ENCODE data around the gene CHCHD10. TPM values are rescaled to one million over a fixed set of nuclear protein-coding genes. Genes with fewer than 3 reads are reported as not detected.
A peak's percentile ranks its signal among the peaks of the same experiment; 100 is the strongest.

CHCHD10 gene
- total and polyA plus RNA-seq, 10 of the 15 experiments (the other 5 are each of a cell fraction or from before 2014, with no cell fraction given), result 13.2 to 241 (median 128) TPM

DNA sequence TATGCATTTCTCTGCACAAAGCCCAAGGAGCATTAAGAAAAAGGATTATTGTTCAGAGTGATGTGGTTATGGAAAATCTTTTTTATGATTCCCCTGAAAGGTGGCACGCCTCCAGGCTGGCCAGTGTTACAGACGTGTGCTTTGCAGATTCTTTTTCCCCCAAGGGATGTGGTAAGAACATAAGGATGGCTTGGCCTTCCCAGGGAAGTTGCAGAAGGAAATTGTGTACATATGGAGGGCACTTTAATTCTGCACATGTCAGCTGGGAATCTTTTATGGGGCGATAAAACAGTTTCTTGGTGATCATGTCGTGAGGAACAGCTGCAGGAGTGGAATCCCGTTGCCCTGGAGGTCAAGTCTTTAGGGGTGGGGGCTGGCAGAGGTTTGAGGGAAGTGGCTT is 28.7 kb upstream of the CHCHD10 start:
- in situ Hi-C loops (cut with MboI) (no loop called here), intact Hi-C loops (cut with micrococcal nuclease; ENCODE audit: unreplicated experiment) (no loop called here)
- TF ChIP-seq NFIC (IDR thresholded peaks at IDR 0.05; ENCODE audit: low read depth, low read length) (no peak), HDGF (IDR thresholded peaks at IDR 0.05) (no peak), CEBPZ (IDR thresholded peaks at IDR 0.05; ENCODE audit: low read depth, low read length) (no peak), MTA3 (IDR thresholded peaks at IDR 0.05; ENCODE audit: borderline replicate concordance, low read length) (no peak), STAT1 (conservative IDR thresholded peaks at IDR 0.05) (no peak), CBX3 (IDR thresholded peaks at IDR 0.05; ENCODE audit: borderline replicate concordance, low read depth) (no peak)
- CTCF ChIA-PET, result no interaction called here
- H3K4me2 ChIP-seq (ENCODE audit: control insufficient read depth, insufficient read depth), result no peak overlapping the region
- H3K4me1 ChIP-seq (ENCODE audit: control insufficient read depth, insufficient read depth, low read length), result peaks cover 38% of the 10 kb centered on the region
- POLR2A ChIA-PET, result interaction anchor here (0.6 kb wide), 1 partner anchor 47 kb away, joined by 3 read pairs; no protein-coding TSS in a partner anchor
- no peak for ATAC-seq
- no peaks in the 10 kb centered on the region for H4K20me1 ChIP-seq (ENCODE audit: control insufficient read depth, insufficient read depth)
- no peak overlapping the region for H3K4me3 ChIP-seq
- no peak overlapping the region for H3K27ac ChIP-seq (ENCODE audit: control insufficient read depth, insufficient read depth)
- no peak overlapping the region for H3K9ac ChIP-seq (ENCODE audit: control insufficient read depth, insufficient read depth, low read length)
- SMC1A ChIA-PET (ENCODE audit: uncharacterized antibody, unreplicated experiment), result interaction anchor here (0.7 kb wide), 1 partner anchor 10 kb away, joined by 3 read pairs; no protein-coding TSS in a partner anchor
- WGBS (ENCODE audit: insufficient coverage, insufficient replicate concordance, low lambda C conversion rate, missing lambda C conversion rate), result 86% methylated on average over 5 of the region's 5 CpGs
- H3K36me3 ChIP-seq (ENCODE audit: control insufficient read depth in 2 of 2, insufficient read depth in 2 of 2, low read length in 1 of 2), result peaks cover 22 to 31% of the 10 kb centered on the region in 2 experiments
- RAD21 ChIA-PET (ENCODE audit: unreplicated experiment), result no interaction called here
- H3K79me2 ChIP-seq (ENCODE audit: control insufficient read depth, insufficient read depth, low read length), result peaks cover 10% of the 10 kb centered on the region
- DNase-seq (ENCODE audit: low read depth, low spot score), result no peak
- no peaks in the 10 kb centered on the region for H3K9me3 ChIP-seq (replicated peaks; ENCODE audit: control insufficient read depth, insufficient read depth, low read length)
- no peaks in the 10 kb centered on the region for H3K27me3 ChIP-seq (replicated peaks in 1 of 2; ENCODE audit: control insufficient read depth in 2 of 2, insufficient read depth in 2 of 2, low read length in 1 of 2)
- BruUV-seq (replicated peaks), result TSS peak; percentile 31
- no peak for FAIRE-seq
- no peak overlapping the region for H2AFZ ChIP-seq (ENCODE audit: control insufficient read depth, low read depth, low read length)

Data from GM12878 (cell line).